Uterus (tissue), 4 donors: ENCODE data around the gene SLC35A3. TPM values are rescaled to one million over a fixed set of nuclear protein-coding genes. Genes with fewer than 3 reads are reported as not detected.
A peak's percentile ranks its signal among the peaks of the same experiment; 100 is the strongest.
"Not testable (repeated sequence)": the region's sequence is repeated elsewhere in the genome, so short reads cannot be mapped to it uniquely, and the experiment has no call there.

Experiments used
- DNase-seq, 2 donors: peaks; one replicate each; pipeline ENCODE4 v3.0.0-alpha.2; 2019 to 2020
- H3K27ac ChIP-seq, 2 donors: fragments of 200-600 bp; sonication (generic); 1 replicate in 1 of 2; 2 replicates in 1 of 2; pipeline ENCODE4 v1.5.1; 2016 to 2018
- H3K27me3 ChIP-seq, 2 donors: fragments of 200-600 bp; sonication (generic); one replicate each; pipeline ENCODE4 v1.5.1; 2018 to 2019; ENCODE audit warnings: control low read depth in 1 of 2
- H3K36me3 ChIP-seq, 2 donors: fragments of 200-600 bp; sonication (generic); one replicate each; pipeline ENCODE4 v1.5.1; 2019; ENCODE audit warnings: control low read depth in 1 of 2
- H3K4me1 ChIP-seq, 2 donors: fragments of 200-600 bp; sonication (generic); one replicate each; pipeline ENCODE4 v1.5.1; 2018 to 2019; ENCODE audit warnings: control low read depth in 1 of 2
- H3K4me3 ChIP-seq, 2 donors: fragments of 200-600 bp; sonication (generic); 1 replicate in 1 of 2; 2 replicates in 1 of 2; pipeline ENCODE4 v1.5.1; 2018 to 2019; ENCODE audit warnings: mild to moderate bottlenecking in 1 of 2
- H3K9me3 ChIP-seq, 2 donors: fragments of 200-600 bp; sonication (generic); one replicate each; pipeline ENCODE4 v1.5.1; 2019; ENCODE audit warnings: control low read depth in 1 of 2
- POLR2A ChIP-seq, 2 donors: fragments of 450-650 bp; IDR thresholded peaks; one replicate each; pipeline ENCODE4 v1.6.1; 2016; ENCODE audit warnings: antibody characterized with exemption in 2 of 2, mild to moderate bottlenecking in 1 of 2, moderate library complexity in 1 of 2
- intact Hi-C: fragments of 100-400 bp; cut with DNase I; formaldehyde crosslinking; loops from one replicate; pipeline ENCODE4 v1.15.1; 2023; ENCODE audit warnings: low total_unique reads
- total RNA-seq, 4 donors: library from RNA; depleted of rRNA in 3 of 4; stranded (reverse); fragments of >200 nt in 3 of 4; gene quantifications; one replicate each; pipeline versions ENCODE4 v1.1.0 to v1.2.4, GENCODE V29; 2014 to 2023
- TF ChIP-seq, protein P1 (sequence below), 4 experiments: fragments of 200-600 bp in 2 of 4; fragments of 450-650 bp in 2 of 4; sonication (generic) in 2 of 4; IDR thresholded peaks; one replicate each; pipeline ENCODE4 v1.5.1; 2016 to 2019; ENCODE audit warnings: antibody characterized with exemption in 4 of 4, mild to moderate bottlenecking in 2 of 4, moderate library complexity in 1 of 4
- donor health status: DM: yes; HTN: yes; CAD: no.

SLC35A3 gene
- total RNA-seq, 4 donors from 2014 or later = 6.7 to 65.3 (median 28.8) TPM

GRCh38 chr1:99964806-99965205 is 5.0 kb upstream of the SLC35A3 start:
- DNase-seq = no peak
- Histone ChIP-seq H3K27ac (no peak overlapping the region), H3K9me3 (no peaks in the 10 kb centered on the region), H3K4me3 (no peak overlapping the region), H3K27me3 (no peaks in the 10 kb centered on the region), H3K4me1 (no peaks in the 10 kb centered on the region), H3K36me3 (no peaks in the 10 kb centered on the region)
- TF ChIP-seq POLR2A (IDR thresholded peaks at IDR 0.05) = no peak
- intact Hi-C loops = no loop called here

DNA sequence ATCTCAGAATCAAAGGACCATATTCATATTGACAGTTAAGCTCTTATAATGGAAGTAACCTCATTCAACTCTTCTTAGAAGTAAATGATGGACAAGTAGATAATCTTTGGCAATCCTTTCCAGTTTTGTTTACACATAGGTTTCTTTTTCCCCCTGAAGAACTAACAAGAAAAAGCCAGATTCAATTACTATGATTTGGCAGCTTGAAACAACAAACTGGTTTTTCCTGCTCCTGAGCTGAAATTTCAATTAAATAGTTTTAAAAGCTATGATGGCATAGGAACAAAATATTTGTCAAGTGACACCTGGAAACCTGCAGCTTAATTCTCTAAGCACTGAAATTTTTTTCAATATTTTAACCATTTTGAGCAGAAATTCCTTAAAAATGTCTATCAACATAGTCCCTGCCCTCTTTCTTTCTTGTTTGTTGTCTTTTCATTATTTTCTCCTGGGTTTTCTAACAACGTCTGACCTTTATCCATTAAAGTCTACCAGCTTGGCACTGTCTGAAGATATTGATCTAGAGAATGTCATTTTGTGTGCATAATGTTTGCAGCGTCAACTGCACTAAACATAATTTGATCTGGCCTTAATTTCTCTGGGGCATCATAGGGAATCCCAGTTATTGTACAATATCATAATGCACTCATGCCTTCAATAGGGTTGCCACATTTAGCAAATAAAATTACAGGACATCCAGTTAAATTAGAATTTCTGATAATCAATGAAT is 4.0 kb upstream of the SLC35A3 start:
- DNase-seq = no peak
- Histone ChIP-seq H3K36me3 (no peaks in the 10 kb centered on the region), H3K4me3 (no peak overlapping the region), H3K27ac (no peak overlapping the region), H3K9me3 (no peaks in the 10 kb centered on the region), H3K27me3 (no peaks in the 10 kb centered on the region), H3K4me1 (no peaks in the 10 kb centered on the region)
- TF ChIP-seq POLR2A (IDR thresholded peaks at IDR 0.05) = no peak
- TF ChIP-seq, protein P1, sequence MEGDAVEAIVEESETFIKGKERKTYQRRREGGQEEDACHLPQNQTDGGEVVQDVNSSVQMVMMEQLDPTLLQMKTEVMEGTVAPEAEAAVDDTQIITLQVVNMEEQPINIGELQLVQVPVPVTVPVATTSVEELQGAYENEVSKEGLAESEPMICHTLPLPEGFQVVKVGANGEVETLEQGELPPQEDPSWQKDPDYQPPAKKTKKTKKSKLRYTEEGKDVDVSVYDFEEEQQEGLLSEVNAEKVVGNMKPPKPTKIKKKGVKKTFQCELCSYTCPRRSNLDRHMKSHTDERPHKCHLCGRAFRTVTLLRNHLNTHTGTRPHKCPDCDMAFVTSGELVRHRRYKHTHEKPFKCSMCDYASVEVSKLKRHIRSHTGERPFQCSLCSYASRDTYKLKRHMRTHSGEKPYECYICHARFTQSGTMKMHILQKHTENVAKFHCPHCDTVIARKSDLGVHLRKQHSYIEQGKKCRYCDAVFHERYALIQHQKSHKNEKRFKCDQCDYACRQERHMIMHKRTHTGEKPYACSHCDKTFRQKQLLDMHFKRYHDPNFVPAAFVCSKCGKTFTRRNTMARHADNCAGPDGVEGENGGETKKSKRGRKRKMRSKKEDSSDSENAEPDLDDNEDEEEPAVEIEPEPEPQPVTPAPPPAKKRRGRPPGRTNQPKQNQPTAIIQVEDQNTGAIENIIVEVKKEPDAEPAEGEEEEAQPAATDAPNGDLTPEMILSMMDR (IDR thresholded peaks at IDR 0.05) = no peak
- intact Hi-C loops = no loop called here

DNA sequence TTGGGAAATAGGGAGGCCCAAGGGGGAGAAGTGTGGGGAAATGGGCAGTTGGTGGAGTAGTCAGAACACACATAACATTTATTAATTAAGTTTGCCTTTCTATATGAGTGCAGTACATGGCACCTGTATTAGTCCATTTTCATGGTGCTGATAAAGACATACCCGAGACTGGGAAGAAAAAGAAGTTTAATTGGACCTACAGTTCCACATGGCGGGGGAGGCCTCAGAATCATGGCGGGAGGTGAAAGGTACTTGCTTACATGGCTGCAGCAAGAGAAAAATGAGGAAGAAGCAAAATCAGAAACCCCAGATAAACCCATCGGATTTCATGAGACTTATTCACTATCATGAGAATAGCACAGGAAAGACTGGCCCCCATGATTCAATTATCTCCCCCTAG is 1.6 kb upstream of the SLC35A3 start:
- Histone ChIP-seq H3K27me3 (no peaks in the 10 kb centered on the region), H3K4me3 (no peak overlapping the region), H3K27ac (no peak overlapping the region), H3K9me3 (no peaks in the 10 kb centered on the region), H3K36me3 (no peaks in the 10 kb centered on the region), H3K4me1 (no peaks in the 10 kb centered on the region)
- DNase-seq = no peak
- TF ChIP-seq, protein P1 (IDR thresholded peaks at IDR 0.05) = no peak
- no peak for TF ChIP-seq POLR2A (IDR thresholded peaks at IDR 0.05)
- intact Hi-C loops = no loop called here

DNA sequence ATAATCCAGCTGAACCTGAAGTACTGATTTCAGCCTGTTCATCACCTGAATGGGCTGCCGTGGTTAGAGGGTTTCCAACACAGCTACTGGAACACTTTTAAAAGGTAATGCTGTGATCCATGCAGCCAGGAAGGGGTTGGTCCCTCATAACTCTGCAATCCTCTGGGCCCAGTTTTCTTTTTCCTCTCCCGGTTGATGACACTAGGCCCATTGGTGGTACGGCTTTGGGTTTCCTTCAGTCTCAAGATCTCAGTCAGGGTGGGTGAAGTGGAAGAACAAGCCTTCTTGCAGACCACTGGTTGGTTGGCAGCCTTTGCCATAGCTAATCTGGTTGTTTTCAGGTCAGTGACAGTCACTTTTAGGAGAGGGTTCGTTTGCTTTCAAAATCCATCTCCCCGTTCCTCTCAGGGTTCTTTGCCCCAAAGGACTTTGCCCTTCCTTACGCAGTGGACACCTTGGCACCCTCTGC is 502 bp upstream of the SLC35A3 start:
- Histone ChIP-seq H3K4me3 (peak overlapping the region; percentile 65 to 93), H3K27me3 (no peaks in the 10 kb centered on the region), H3K4me1 (no peaks in the 10 kb centered on the region), H3K36me3 (no peaks in the 10 kb centered on the region), H3K9me3 (no peaks in the 10 kb centered on the region), H3K27ac (peak overlapping the region; percentile 46 to 69)
- intact Hi-C loops = no loop called here
- no peak for DNase-seq
- no peak for TF ChIP-seq POLR2A (IDR thresholded peaks at IDR 0.05)
- TF ChIP-seq, protein P1 (IDR thresholded peaks at IDR 0.05) = no peak

GRCh38 chr1:99970713-99971255 is 988 bp downstream of the SLC35A3 start:
- no peaks in the 10 kb centered on the region for H3K9me3 ChIP-seq
- no peaks in the 10 kb centered on the region for H3K4me1 ChIP-seq
- H3K27ac ChIP-seq = peak overlapping the region in 1 of 2 donors; percentile 46
- no peaks in the 10 kb centered on the region for H3K36me3 ChIP-seq
- TF ChIP-seq POLR2A (IDR thresholded peaks at IDR 0.05) = no peak
- TF ChIP-seq, protein P1 (IDR thresholded peaks at IDR 0.05) = no peak
- intact Hi-C loops = no loop called here
- DNase-seq = no peak
- no peaks in the 10 kb centered on the region for H3K27me3 ChIP-seq
- H3K4me3 ChIP-seq = peak overlapping the region; percentile 65 to 93

GRCh38 chr1:99972066-99972465 is 2.3 kb downstream of the SLC35A3 start:
- H3K4me3 ChIP-seq, H3K4me1 ChIP-seq, DNase-seq, H3K36me3 ChIP-seq, H3K9me3 ChIP-seq, H3K27me3 ChIP-seq, intact Hi-C loops, H3K27ac ChIP-seq: not testable (repeated sequence)
